ENCODE data around the gene GPR161.

- TF ChIP-seq CTCF (IDR thresholded peaks at IDR 0.05 in 2 of 3, conservative IDR thresholded peaks at IDR 0.05 in 1 of 3; ENCODE audit: borderline replicate concordance in 1 of 3, insufficient read depth in 1 of 3, low read depth in 2 of 3, low read length in 2 of 3): no peak
- TF ChIP-seq MAX (IDR thresholded peaks at IDR 0.05): no peak
- no peak for TF ChIP-seq POLR2A (IDR thresholded peaks at IDR 0.05; ENCODE audit: borderline replicate concordance, extremely low read depth, insufficient read depth, insufficient read length)
- TF ChIP-seq POLR2AphosphoS5 (IDR thresholded peaks at IDR 0.05; ENCODE audit: low read depth, low read length): no peak
Measured at GRCh38 chr1:168163670-168164069, 26.9 kb upstream of the GPR161 start.
